Measurements from ENCODE around the gene RNPS1. TPM values are rescaled to one million over a fixed set of nuclear protein-coding genes. Genes with fewer than 3 reads are reported as not detected.
"Not testable (repeated sequence)": the region's sequence is repeated elsewhere in the genome, so short reads cannot be mapped to it uniquely, and the experiment has no call there.

The RNPS1 gene
- total and polyA plus RNA-seq, 2 donors (not counting 1 experiment from before 2014, with no cell fraction given): 209 to 265 TPM

GRCh38 chr16:2242598-2242997, 25.3 kb downstream of the RNPS1 start:
- intact Hi-C loops (cut with micrococcal nuclease): no loop called here
- Histone ChIP-seq H3K4me3 (ENCODE audit: control extremely low read depth in 1 of 5, extremely low read depth in 1 of 5, insufficient read depth in 1 of 5, low read depth in 2 of 5, low read length in 4 of 5) (no peak overlapping the region), H3K9me3 (ENCODE audit: control extremely low read depth in 1 of 3, control insufficient read depth in 2 of 3, insufficient read depth in 1 of 3, low read length in 2 of 3) (peaks cover 0 to under 1% (median 0%) of the 10 kb centered on the region in 3 donors), H3K9ac (ENCODE audit: low read length) (no peak overlapping the region), H3K27me3 (replicated peaks in 1 of 4; ENCODE audit: control extremely low read depth in 1 of 4, control insufficient read depth in 3 of 4, insufficient read depth in 4 of 4, low read length in 3 of 4) (peaks cover 0 to 6% (median 3%) of the 10 kb centered on the region in 4 experiments), H2AFZ (ENCODE audit: insufficient read depth, low read depth, low read length, poor library complexity, severe bottlenecking) (no peak overlapping the region), H3K4me1 (ENCODE audit: control insufficient read depth in 2 of 2, insufficient read depth in 2 of 2, low read length in 2 of 2) (peaks cover 0 to 4% of the 10 kb centered on the region in 2 donors), H3K27ac (ENCODE audit: low read length in 2 of 2) (no peak overlapping the region), H4K20me1 (ENCODE audit: control insufficient read depth, insufficient read depth, low read length, poor library complexity, severe bottlenecking) (peaks cover 14% of the 10 kb centered on the region), H3K4me2 (replicated peaks; ENCODE audit: low read depth, low read length, poor library complexity, severe bottlenecking) (no peak overlapping the region), H3K79me2 (ENCODE audit: control insufficient read depth, insufficient read depth, low read length) (peaks cover 4% of the 10 kb centered on the region), H3K36me3 (replicated peaks in 1 of 2; ENCODE audit: control extremely low read depth in 1 of 2, control insufficient read depth in 1 of 2, extremely low read depth in 1 of 2, insufficient read depth in 2 of 2, low read length in 1 of 2) (peaks cover 0 to 46% of the 10 kb centered on the region in 2 experiments)
- H3K4me3 Mint-ChIP-seq: no peak overlapping the region
- H3K4me1 Mint-ChIP-seq: peaks cover 1% of the 10 kb centered on the region
- POLR2A ChIA-PET: no interaction called here
- H3K27me3 Mint-ChIP-seq: no peaks in the 10 kb centered on the region
- no peak overlapping the region for H3K27ac Mint-ChIP-seq
- DNase-seq (no peak), ATAC-seq (ENCODE audit: low read depth) (no peak)
- no peaks in the 10 kb centered on the region for H3K9me3 Mint-ChIP-seq (ENCODE audit: insufficient read depth)
- CTCF ChIA-PET: no interaction called here
- 90% methylated on average over 11 of the region's 11 CpGs for WGBS (ENCODE audit: insufficient coverage)
- TF ChIP-seq CTCF (IDR thresholded peaks at IDR 0.05) (no peak), EZH2 (IDR thresholded peaks at IDR 0.05; ENCODE audit: borderline replicate concordance, insufficient read depth, low read depth, low read length, poor library complexity, severe bottlenecking) (no peak)

GRCh38 chr16:2240331-2240730, 27.6 kb downstream of the RNPS1 start:
- H3K9ac ChIP-seq (ENCODE audit: low read length); H3K9me3 Mint-ChIP-seq (ENCODE audit: insufficient read depth); ATAC-seq (ENCODE audit: low read depth); H3K27me3 Mint-ChIP-seq; H3K79me2 ChIP-seq (ENCODE audit: control insufficient read depth, insufficient read depth, low read length); DNase-seq; H3K27ac ChIP-seq (ENCODE audit: low read length in 2 of 2); H3K4me3 ChIP-seq (ENCODE audit: control extremely low read depth in 1 of 5, extremely low read depth in 1 of 5, insufficient read depth in 1 of 5, low read depth in 2 of 5, low read length in 4 of 5); H3K9me3 ChIP-seq (ENCODE audit: control extremely low read depth in 1 of 3, control insufficient read depth in 2 of 3, insufficient read depth in 1 of 3, low read length in 2 of 3); H3K4me1 Mint-ChIP-seq; POLR2A ChIA-PET; H3K27ac Mint-ChIP-seq; intact Hi-C loops (cut with micrococcal nuclease); H2AFZ ChIP-seq (ENCODE audit: insufficient read depth, low read depth, low read length, poor library complexity, severe bottlenecking); H3K4me2 ChIP-seq (replicated peaks; ENCODE audit: low read depth, low read length, poor library complexity, severe bottlenecking); H3K4me3 Mint-ChIP-seq: not testable (repeated sequence)
- Histone ChIP-seq H3K4me1 (ENCODE audit: control insufficient read depth in 2 of 2, insufficient read depth in 2 of 2, low read length in 2 of 2) (peaks cover 12 to 15% of the 10 kb centered on the region in 2 donors), H4K20me1 (ENCODE audit: control insufficient read depth, insufficient read depth, low read length, poor library complexity, severe bottlenecking) (peaks cover 16% of the 10 kb centered on the region), H3K36me3 (replicated peaks in 1 of 2; ENCODE audit: control extremely low read depth in 1 of 2, control insufficient read depth in 1 of 2, extremely low read depth in 1 of 2, insufficient read depth in 2 of 2, low read length in 1 of 2) (peaks cover 0 to 36% of the 10 kb centered on the region in 2 experiments), H3K27me3 (replicated peaks in 1 of 4; ENCODE audit: control extremely low read depth in 1 of 4, control insufficient read depth in 3 of 4, insufficient read depth in 4 of 4, low read length in 3 of 4) (peaks cover 0 to 27% (median 11%) of the 10 kb centered on the region in 4 experiments)
- WGBS (ENCODE audit: insufficient coverage): 75% methylated on average over 2 of the region's 9 CpGs
- CTCF ChIA-PET: interaction anchor here (1.8 kb wide), 1 partner anchor 12 kb away, joined by 8 read pairs; the partner anchor contains the start of gene ECI1

Data from B cell (primary cell).